NB4 (cell line): Measurements from ENCODE around the gene ZBTB1.

Experiments
- POLR2A ChIP-seq: IDR thresholded peaks from 2 replicates; pipeline ENCODE4 v1.6.1; 2011; ENCODE audit warnings: mild to moderate bottlenecking; ENCODE audit not compliant: insufficient read length; ENCODE audit errors: extremely low read depth
- TF ChIP-seq, protein P1 (sequence below): IDR thresholded peaks from one replicate; pipeline ENCODE4 v1.5.1; 2012; ENCODE audit warnings: low read depth, low read length
- TF ChIP-seq, protein P2 (sequence below): IDR thresholded peaks from 2 replicates; pipeline ENCODE4 v1.6.1; 2011; ENCODE audit warnings: low read depth, low read length

DNA sequence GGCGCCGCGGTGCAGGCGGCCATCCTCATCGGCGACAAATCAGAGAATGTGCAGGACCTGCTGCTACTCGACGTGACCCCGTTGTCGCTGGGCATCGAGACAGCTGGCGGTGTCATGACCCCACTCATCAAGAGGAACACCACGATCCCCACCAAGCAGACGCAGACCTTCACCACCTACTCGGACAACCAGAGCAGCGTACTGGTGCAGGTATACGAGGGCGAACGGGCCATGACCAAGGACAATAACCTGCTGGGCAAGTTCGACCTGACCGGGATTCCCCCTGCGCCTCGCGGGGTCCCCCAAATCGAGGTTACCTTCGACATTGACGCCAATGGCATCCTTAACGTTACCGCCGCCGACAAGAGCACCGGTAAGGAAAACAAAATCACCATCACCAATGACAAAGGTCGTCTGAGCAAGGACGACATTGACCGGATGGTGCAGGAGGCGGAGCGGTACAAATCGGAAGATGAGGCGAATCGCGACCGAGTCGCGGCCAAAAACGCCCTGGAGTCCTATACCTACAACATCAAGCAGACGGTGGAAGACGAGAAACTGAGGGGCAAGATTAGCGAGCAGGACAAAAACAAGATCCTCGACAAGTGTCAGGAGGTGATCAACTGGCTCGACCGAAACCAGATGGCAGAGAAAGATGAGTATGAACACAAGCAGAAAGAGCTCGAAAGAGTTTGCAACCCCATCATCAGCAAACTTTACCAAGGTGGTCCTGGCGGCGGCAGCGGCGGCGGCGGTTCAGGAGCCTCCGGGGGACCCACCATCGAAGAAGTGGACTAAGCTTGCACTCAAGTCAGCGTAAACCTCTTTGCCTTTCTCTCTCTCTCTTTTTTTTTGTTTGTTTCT is 37.6 kb downstream of the ZBTB1 start:
- no peak for TF ChIP-seq POLR2A
- TF ChIP-seq, protein P1, sequence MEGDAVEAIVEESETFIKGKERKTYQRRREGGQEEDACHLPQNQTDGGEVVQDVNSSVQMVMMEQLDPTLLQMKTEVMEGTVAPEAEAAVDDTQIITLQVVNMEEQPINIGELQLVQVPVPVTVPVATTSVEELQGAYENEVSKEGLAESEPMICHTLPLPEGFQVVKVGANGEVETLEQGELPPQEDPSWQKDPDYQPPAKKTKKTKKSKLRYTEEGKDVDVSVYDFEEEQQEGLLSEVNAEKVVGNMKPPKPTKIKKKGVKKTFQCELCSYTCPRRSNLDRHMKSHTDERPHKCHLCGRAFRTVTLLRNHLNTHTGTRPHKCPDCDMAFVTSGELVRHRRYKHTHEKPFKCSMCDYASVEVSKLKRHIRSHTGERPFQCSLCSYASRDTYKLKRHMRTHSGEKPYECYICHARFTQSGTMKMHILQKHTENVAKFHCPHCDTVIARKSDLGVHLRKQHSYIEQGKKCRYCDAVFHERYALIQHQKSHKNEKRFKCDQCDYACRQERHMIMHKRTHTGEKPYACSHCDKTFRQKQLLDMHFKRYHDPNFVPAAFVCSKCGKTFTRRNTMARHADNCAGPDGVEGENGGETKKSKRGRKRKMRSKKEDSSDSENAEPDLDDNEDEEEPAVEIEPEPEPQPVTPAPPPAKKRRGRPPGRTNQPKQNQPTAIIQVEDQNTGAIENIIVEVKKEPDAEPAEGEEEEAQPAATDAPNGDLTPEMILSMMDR: no peak
- TF ChIP-seq, protein P2, sequence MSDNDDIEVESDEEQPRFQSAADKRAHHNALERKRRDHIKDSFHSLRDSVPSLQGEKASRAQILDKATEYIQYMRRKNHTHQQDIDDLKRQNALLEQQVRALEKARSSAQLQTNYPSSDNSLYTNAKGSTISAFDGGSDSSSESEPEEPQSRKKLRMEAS: no peak
